HT1080 (cell line): ENCODE results near the gene SEMA6D. TPM values are rescaled to one million over a fixed set of nuclear protein-coding genes. Genes with fewer than 3 reads are reported as not detected.

Experiments used
- DNase-seq: peaks from one replicate; pipeline ENCODE4 v3.0.0-alpha.2; 2015; ENCODE audit warnings: low read depth
- total RNA-seq: library from RNA; depleted of rRNA; stranded (reverse); fragments of >200 nt; shearing (Covaris generic); gene quantifications from 2 replicates; pipeline ENCODE4 v1.2.3, GENCODE V29; 2014

SEMA6D gene
- total RNA-seq, 1 experiment from 2014 or later: 0.35 TPM

DNA sequence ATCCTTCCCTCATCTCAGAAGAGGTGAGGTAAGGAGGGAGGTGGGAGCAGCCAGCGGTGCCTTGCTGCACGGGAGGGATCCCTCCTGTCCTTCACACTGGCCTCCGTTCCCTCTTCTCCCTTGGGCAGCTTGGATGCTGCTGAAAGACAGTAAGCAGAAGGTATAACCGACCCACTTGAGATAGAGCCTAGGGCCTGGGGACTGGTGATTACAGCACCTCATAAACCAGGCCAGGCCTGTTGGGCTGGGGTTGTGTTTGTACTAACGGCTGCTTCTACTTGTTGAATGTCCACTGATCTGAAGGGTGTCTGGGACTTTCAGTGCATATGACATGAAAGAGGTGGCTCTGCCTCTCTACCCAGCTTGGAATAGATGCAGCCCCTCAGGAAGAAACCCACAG lies 25.0 kb downstream of the SEMA6D start:
- DNase-seq: no peak

GRCh38 chr15:47742742-47743141 lies 25.4 kb downstream of the SEMA6D start:
- DNase-seq: no peak

DNA sequence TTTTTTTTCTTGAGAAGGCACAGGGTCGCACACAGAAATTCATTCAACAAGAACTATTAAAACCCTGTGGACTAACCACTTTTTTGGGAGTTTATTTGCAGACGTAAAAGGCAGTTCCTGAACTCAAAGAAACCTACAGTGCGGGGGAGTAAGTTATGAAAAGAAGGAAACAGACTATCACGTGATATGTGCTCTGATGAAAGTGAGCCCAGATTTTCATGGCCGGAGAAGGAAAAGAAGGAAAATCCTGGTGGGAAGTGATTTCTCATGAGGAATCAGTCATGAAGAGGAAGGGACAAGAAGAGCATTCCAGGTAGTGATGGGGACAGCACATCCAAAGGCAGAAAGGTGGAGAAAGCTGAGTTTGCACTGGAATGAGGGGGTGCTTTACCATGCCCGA lies 26.1 kb downstream of the SEMA6D start:
- DNase-seq: no peak

DNA sequence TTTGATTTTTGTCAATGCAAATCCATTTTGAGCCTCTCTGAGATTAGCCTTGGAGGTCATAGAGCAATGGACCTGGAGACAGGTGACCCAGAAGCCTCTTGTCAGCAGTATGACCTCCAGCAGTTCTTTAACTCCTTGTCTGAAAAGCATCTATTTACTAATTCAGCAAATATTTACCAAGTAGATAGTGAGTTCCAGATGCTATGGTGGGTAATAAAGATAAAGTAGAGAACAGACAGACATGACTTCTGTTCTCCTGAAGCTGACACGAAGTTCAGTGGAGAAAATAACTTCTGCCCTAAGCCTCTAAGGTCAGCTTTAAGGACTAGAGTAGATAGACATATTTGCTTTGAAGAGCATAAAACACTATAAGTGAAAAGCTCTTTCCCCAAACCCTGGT lies 26.6 kb downstream of the SEMA6D start:
- no peak for DNase-seq

- DNase-seq: no peak
Observed at GRCh38 chr15:47744496-47744895, 27.2 kb downstream of the SEMA6D start.

GRCh38 chr15:47744973-47745372 lies 27.7 kb downstream of the SEMA6D start:
- no peak for DNase-seq

DNA sequence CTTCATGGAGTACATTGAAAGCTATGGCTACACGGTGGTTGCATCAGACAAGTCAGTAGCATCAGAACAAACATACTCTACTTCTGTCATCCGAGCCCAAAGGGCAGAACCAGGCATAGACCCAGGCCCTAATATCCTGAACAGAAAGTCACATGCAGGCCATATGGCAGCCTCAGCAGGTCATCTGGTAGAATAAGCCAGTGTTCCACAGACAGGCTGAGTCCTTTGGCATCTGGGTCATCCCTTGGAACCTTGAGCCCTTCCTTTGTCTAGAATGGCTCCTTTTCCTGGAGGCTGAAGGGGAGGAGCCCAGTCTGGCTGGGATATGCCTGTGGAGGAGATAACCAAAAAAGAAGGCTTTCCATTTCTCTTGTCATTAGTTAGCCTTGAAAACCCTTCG lies 29.2 kb downstream of the SEMA6D start:
- DNase-seq: no peak

GRCh38 chr15:47750030-47750739 lies 32.9 kb downstream of the SEMA6D start:
- peak; percentile 90 for DNase-seq

DNA sequence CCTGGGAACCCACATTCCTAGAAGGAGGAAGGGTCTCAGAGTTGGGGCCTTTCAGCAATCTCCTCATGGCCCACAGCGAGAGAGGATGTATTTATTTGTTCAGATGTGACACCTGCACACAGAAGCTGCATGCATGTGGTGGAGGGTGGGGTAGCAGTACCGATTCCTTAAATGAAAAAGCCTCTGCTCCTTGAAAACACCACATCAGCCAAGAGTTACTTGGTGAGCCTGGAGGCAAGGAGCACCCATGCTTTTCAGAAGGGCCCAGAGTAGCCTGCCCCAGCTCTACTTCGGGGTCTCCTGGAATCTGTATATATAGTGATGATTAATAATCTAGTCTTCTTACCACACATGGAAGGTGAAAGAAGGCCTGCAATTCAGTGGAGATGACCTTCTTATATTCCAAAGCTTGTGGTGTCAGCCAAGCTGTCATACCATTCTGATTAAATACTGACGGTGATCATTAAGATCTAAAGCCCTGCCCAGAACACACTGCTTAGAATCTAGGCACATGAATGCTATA lies 33.5 kb downstream of the SEMA6D start:
- no peak for DNase-seq

- no peak for DNase-seq
Observed at GRCh38 chr15:47753591-47753990, 36.3 kb downstream of the SEMA6D start.

DNA sequence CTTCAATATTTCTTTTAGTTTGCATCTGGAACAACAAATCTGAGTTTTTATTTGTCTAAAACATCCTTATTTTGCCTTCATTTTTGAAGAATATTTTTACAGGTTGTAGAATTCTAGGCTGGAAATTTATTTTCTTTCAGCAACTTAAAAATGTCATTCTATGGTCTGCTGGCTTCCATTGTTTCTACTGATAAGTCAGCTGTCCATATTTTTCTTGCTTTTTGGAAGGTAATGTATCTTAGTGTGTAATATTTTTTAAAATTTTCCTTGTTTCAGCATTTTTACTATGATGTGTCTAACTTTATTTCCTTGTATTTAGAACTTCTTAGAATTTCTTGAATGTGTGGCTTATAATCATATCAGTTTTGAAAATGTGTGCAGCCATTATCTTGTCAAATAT lies 37.0 kb downstream of the SEMA6D start:
- DNase-seq: no peak

DNA sequence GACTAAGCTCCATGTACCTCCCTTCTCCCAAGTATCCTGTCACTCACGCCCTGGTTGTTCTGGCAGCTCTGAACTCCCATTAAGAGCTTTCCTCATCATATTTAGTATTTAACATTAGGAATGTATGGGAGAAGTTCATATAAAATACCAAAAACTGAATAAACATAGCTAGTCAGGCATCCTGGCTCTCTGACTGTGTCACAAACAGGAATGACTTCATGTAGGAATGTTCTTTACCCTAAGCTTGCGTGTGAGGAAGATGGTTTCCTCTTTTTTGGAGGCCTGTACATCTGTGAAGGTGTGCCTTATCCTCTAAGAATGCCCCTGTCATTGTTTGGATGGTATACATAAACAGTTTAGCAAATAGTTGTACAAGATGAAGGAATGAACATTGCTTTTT lies 38.6 kb downstream of the SEMA6D start:
- no peak for DNase-seq

DNA sequence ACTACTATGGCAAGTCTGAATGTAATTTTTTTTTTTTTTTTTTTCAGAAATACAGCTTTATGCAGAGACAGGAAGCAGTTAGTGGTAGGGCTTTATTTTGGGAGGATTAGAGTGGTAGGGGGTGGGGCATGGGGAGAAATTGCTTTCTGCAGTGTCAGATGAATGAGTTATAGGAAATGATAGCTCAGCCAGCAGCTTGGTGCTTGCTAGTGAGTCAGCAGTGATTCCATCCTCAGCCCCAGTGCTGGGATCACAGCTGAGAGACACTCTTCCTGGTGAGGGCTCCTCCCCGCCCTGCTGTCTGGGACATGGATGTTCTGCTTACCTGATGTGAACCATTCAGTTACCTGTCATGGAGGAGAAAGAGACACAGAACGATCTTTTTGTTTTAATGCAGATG lies 39.6 kb downstream of the SEMA6D start:
- DNase-seq: peak; percentile 92

- no peak for DNase-seq
Observed at GRCh38 chr15:47757331-47757730, 40.0 kb downstream of the SEMA6D start.

- DNase-seq: no peak
Observed at GRCh38 chr15:47762621-47763020, 45.3 kb downstream of the SEMA6D start.

DNA sequence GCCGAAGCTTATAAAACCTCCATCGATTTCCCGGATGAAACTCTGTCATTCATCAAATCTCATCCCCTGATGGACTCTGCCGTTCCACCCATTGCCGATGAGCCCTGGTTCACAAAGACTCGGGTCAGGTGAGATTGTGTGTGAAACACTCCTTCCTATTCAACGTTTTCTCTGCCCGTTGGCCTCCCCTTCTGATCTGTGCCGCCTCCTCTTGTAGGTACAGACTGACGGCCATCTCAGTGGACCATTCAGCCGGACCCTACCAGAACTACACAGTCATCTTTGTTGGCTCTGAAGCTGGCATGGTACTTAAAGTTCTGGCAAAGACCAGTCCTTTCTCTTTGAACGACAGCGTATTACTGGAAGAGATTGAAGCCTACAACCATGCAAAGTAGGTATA lies 47.4 kb downstream of the SEMA6D start:
- DNase-seq: no peak

- DNase-seq: no peak
Observed at GRCh38 chr15:47766406-47766805, 49.1 kb downstream of the SEMA6D start.

DNA sequence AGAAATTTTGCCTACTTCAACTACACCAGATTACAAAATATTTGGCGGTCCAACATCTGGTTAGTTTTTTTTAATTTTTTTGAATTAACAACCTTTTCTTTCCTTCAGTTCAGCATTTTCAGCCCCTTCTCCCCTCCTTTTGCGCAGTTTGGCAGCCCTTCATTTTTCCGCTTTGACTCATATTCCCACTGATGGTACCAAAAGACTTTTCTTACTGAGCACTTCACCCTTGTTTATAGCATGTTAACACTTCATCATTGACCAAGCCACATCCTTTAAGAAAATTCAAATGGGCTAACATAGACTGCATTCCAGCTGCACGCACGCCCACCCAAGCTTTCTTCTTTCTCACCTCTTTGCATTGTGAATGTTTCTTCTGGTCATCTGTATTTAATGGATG lies 49.7 kb downstream of the SEMA6D start:
- no peak for DNase-seq

GRCh38 chr15:47768735-47769134 lies 51.4 kb downstream of the SEMA6D start:
- DNase-seq: no peak

- DNase-seq: no peak
Observed at GRCh38 chr15:47769166-47769565, 51.9 kb downstream of the SEMA6D start.

DNA sequence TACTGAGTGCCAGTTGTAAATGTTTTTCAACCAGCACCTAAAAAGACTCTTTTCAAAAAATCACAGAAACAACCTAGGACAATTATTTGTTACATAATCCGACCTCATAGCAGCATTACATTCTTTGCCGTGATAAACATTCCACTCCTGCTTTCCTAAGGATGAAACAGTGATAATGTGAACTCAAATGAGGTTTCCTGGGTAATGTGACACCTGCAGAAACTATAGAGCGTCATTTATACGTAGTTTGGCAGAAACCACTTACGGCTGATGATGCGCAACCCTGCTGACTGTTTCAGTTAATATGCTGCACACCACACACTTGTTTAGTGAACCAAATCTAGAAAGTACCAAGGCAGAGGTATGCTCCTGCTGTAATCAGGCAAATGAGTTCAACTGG lies 55.8 kb downstream of the SEMA6D start:
- no peak for DNase-seq

DNA sequence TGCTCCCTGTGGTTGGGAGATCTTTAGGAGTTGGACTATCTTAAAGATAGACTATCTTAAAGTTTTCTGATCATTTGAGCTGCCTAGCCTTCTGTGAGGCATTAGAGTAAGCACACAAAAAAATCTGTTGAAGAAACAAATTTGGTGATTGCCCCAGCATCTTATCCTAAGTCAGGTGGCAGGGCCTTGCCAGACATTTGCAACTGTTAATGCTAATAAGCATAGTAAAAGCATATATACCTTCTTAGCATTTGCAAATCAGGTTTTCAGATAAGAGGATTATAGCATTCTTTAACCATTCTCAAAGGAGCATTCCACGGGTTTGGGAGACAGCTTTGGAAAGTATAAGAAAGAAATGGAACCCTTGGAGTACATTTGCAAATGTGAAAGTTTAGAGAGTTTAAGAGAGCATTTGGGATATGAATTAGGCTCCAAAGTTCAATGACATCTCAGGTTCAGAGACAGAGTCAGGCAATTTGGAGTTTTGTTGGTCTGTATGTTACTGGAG lies 61.0 kb downstream of the SEMA6D start:
- no peak for DNase-seq

- DNase-seq: no peak
Observed at GRCh38 chr15:47780971-47781370, 63.7 kb downstream of the SEMA6D start.
